Stimulated activated CD4-positive, alpha-beta T cell treated with anti-CD3 and anti-CD28 coated beads, Interleukin-2, amount 100 ng/mL, for 4 hours (primary cell): Measurements from ENCODE around the gene HNRNPUL1.
"Not testable (repeated sequence)": the region's sequence is repeated elsewhere in the genome, so short reads cannot be mapped to it uniquely, and the experiment has no call there.

Experiments
- DNase-seq: peaks from one replicate; pipeline ENCODE4 v3.0.0-alpha.2; 2020; ENCODE audit warnings: low read depth

Gene HNRNPUL1

DNA sequence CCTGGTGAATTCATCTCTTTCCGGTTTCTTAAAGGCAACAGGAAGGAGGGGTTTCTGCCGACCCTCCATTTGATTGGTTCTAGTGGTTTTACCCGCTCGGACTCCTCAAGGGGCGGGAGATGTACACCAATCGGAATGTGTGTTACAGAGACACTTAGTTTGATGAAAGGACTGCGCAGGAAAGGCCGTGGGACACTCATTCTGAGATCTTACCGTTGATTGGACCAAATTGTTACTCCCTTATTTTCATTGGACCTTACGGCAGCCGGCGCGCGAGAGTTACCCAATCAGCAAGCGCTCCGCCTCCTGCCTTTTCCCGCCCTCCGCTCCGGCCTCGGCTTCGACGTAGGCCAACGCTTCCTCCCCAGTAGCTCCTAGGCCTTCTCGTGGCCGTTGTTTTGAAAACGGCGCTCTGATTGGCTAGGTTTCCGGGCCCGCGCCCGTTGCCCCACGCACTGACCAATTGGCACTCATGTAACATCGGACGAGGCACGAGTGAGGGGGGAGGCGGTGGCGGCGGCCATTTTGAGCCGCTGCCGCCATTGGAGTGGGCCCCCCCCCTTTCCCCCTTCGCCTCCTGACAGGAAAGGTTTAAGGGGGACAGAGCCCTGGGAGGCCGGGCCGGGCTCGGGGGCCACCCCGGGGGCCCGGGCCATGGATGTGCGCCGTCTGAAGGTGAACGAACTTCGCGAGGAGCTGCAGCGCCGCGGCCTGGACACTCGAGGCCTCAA is at the start of gene HNRNPUL1:
Gene HNRNPUL1 (plus strand): TSS at position 523 of the 731 bp plus-strand sequence. CDS start 132 bp downstream, at position 655.
- peak; percentile 98 for DNase-seq

DNA sequence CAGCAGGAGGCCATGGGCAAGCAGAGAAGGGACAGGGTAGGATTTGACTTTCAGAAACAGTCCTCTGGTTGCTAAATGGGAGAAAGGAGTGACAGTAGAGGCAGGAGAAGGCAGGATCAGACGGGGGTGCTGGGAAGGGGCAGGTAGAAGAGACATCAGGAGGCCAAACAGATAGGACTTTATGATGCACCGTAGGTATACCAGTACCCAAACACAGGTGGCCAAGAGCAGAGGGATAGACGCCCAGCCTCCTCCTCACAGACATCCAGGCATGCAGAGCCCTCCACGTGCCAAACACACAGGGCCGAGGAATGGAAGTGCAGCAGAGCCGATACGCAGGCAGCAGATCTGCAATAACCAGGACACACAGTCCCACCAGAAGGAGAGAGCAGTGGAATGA is 46.4 kb upstream of the HNRNPUL1 start:
- DNase-seq = no peak

DNA sequence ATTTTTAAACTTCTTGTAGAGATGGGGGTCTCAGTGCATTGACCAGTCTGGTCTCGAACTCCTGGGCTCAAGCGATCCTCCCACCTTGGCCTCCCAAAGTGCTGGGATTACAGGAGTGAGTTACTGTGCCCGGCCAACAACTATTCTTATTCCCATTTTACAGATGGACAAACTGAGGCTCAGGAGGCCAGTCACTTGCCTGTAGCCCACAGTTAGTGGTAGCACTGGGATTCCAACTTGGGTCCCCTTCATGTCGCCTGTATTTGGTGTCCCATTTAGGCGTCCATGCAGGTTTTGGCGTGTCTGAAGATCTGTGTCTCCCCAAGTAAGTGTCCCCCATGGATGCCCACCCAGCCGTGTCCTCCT is 45.9 kb upstream of the HNRNPUL1 start:
- DNase-seq = no peak

- no peak for DNase-seq
Observed at GRCh38 chr19:41218615-41219507, 45.3 kb upstream of the HNRNPUL1 start, which contains the start of gene AXL. Gene AXL (plus strand): TSS chr19:41219223. CDS start chr19:41219393, 170 bp downstream.

GRCh38 chr19:41219924-41220567 is 44.1 kb upstream of the HNRNPUL1 start:
- no peak for DNase-seq

DNA sequence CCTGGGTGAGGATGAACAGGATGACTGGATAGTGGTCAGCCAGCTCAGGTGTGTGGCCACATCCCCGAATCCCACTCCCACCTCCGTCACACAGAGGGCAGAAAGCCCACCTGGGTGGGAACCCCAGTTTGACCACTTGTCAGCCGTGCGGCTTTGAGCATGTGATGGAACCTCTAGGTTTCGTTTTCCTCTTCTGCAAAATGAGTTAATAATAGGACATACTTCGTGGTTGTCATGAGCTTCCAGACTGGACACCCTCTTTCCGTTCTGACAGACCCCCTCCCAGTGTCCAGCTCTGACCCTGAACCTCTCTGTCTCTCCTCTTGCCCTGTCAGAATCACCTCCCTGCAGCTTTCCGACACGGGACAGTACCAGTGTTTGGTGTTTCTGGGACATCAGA is 43.4 kb upstream of the HNRNPUL1 start:
- no peak for DNase-seq

- DNase-seq = no peak
Observed at GRCh38 chr19:41221514-41222205, 42.5 kb upstream of the HNRNPUL1 start.

GRCh38 chr19:41222240-41222639 is 41.9 kb upstream of the HNRNPUL1 start:
- no peak for DNase-seq

GRCh38 chr19:41223431-41224234 is 40.5 kb upstream of the HNRNPUL1 start:
- no peak for DNase-seq

GRCh38 chr19:41224632-41225031 is 39.5 kb upstream of the HNRNPUL1 start:
- no peak for DNase-seq

GRCh38 chr19:41225238-41226052 is 38.7 kb upstream of the HNRNPUL1 start:
- DNase-seq = peak; percentile 52

- no peak for DNase-seq
Observed at GRCh38 chr19:41226053-41226873, 37.9 kb upstream of the HNRNPUL1 start.

DNA sequence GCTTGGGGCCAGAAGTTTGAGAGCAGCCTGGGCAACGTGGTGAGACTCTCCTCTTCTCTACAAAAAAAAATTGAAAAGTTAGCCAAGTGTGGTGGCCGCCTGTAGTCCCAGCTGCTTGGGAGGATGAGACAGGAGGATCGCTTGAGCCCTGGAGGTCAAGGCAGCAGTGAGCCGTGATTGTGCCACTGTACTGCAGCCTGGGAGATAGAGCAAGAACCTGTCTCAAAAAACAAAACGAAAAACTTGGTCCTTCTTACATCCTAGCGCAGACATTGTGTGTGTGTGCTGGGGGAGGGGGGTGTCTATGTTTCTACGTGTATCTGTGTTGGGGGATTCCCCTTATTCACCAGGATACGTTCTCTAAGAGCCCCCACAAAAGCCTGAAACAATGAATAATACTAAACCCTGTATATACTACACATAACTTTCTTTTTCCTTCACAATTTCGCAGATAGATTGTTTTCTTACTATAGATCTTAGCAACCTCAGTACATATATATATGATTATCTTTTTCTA is 37.2 kb upstream of the HNRNPUL1 start:
- DNase-seq = no peak

GRCh38 chr19:41228486-41228885 is 35.7 kb upstream of the HNRNPUL1 start:
- no peak for DNase-seq

DNA sequence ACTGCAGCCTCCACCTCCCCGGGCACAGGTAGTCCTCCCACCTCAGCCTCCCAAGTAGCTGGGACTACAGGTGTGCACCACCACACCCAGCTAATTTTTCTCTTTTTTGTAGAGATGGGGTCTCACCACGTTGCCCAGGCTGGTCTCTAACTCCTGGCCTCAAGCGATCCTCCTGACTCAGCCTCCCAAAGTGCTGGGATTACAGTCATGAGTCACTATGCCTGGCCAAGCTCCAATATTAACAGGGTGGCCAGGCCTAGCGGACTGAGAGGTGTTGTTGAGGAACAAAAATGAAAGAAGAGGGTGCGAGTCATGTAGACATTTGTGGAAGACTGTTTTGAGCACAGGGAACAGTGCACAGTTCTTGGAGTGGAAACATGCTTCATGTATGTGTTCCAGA is 34.8 kb upstream of the HNRNPUL1 start:
- DNase-seq = not testable (repeated sequence)

DNA sequence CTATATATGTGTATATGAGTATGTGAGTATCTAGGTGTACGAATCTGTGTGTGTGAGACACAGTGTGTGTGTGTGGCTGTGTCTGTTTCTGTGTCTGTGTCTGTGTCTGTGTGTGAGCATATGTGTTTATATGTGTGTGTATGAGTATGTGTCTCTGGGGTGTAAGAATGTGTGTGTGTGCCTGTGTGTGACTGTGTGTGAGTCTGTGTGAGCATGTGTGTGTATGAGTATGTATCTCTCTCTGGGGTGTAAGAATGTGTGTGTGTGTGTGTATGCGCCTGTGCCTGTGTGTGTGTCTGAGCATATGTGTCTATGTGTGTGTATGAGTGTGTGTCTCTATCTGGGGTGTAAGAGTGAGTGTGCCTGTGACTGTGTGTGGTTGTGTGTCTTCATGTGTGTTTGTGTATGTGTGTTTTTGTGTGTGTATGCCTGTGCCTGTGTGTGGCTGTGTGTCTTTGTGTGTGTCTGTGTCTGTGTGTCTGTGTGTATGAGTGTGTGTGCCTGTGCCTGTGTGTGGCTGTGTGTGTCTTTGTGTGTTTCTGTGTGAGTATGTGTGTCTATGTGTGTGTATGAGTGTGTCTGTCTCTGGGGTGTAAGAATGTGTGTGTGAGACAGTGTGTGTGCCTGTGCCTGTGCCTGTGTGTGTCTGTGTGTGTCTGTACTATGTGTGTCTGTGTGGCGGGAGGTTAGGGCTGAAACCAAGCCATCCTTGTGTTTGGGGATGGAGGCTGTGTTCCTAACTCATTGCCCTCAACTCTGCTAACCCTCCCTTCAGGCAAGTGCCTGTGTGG is 33.9 kb upstream of the HNRNPUL1 start:
- DNase-seq = no peak

DNA sequence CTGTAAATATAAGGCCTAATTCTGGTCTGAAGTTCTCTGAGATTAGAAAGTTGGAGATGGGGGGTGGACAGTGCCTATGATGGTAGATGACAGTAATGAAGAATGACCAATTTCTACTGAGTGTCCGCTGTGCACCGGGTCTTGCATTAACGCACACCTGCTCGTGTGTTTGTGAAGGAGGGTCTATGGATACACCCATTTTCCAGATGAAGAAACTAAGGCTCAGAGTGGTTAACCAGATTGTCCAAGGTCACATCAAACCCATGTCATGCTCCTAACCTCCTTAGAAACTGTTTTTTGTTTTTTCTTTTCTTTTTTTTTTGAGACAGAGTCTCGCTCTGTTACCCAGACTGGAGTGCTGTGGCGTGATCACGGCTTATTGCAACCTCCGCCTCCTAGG is 31.5 kb upstream of the HNRNPUL1 start:
- no peak for DNase-seq

DNA sequence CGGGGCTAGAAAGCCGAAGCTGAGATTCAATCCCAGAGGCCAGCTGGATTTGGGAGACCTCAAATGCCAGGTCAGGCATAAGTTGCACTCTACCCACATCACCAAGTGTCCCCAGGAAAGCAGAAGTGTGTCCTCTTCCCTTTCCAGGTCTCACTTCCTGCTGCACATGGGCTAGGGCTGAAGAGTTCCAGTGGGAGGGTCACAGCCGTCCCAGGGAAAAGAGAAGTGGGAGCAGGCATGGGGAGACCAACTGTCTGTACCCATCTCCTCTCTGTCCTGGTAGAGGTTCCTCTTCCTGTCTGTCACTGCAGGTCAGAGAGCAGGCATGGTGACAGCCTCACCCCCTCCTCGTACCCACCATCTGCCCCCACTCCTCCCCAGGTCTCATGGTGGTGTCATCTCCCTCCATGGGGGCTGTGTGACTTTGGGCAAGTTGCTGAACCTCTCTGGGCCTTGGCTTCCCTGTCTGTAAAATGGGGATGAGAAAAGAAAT is 30.4 kb upstream of the HNRNPUL1 start:
- DNase-seq = no peak
